NCI-H345 (cell line): ENCODE results near the gene TBC1D12.

Experiments
- DNase-seq: peaks from one replicate; lab custom pipeline; 2025; lab: John Stamatoyannopoulos, UW

The TBC1D12 gene

GRCh38 chr10:94407668-94408067, 5.3 kb downstream of the TBC1D12 start:
- no peak for DNase-seq

DNA sequence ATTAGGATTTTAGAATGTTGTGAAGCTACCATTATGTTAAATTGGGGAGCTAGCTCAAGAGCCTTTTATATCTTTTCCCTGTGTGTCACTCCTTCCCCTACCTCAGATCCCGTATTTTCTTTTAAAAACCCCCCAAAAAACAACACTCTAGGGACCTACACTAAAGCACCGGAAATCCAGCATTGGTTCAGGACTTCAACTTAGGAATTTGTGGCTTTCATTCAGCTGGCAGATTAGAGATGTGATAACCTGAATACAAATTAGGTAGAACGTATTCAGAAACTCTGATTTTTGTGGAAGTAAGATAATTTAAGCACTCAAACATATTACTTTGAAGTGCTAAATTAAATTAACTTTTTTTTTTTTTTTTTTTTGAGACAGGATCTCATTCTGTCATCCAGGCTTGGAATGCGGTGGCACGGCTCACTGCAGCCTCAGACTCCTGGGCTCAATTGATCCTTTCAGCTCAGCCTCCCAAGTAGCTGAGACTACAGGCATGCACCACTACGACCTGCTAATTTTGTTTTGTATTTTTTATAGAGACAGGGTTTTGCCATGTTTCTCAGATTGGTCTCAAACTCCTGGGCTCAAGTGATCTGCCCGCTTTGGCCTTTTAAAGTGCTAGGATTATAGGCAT, 6.8 kb downstream of the TBC1D12 start:
- DNase-seq = no peak

GRCh38 chr10:94411304-94411703, 9.0 kb downstream of the TBC1D12 start:
- no peak for DNase-seq

DNA sequence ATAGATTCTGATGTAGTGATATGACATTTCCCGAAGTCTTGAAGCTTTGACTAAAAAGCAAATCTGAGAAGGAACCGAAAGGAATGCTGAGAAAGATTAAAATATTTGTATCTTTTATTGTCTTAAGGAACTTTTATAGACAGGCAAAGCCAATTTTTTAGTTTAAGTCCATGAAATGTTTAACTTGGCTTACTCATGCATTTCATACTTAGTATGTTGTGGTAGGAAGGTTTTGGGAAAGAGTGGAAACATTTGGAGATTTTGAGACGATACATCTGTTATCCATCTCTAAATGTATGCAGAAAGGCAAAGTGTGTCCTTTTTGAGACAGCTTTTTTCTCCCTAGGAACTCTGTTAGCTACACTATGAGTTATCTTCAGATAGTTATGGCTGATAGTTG, 10.1 kb downstream of the TBC1D12 start:
- no peak for DNase-seq

DNA sequence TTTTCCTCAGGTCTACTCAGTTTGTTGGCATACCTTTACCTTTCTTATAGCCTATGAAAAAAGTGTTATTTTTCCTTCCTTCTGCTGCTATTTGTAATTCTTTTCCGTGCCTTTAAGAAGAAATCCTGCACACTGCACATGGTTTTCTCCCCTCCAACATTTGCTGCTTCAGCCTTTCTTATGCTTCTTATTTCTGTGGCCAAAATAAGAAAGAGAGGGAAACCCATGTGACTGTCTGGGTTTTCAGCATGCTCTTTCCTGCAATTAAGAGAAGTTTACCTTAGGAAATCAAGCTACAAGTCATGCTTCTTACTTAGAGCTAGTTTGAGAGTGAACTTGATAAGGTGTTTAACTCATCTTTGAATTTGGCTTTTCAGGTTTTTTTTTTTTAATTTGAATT, 11.0 kb downstream of the TBC1D12 start:
- DNase-seq = no peak

- no peak for DNase-seq
Measured at GRCh38 chr10:94416896-94417295, 14.6 kb downstream of the TBC1D12 start.

GRCh38 chr10:94417321-94417720, 15.0 kb downstream of the TBC1D12 start:
- DNase-seq = no peak

DNA sequence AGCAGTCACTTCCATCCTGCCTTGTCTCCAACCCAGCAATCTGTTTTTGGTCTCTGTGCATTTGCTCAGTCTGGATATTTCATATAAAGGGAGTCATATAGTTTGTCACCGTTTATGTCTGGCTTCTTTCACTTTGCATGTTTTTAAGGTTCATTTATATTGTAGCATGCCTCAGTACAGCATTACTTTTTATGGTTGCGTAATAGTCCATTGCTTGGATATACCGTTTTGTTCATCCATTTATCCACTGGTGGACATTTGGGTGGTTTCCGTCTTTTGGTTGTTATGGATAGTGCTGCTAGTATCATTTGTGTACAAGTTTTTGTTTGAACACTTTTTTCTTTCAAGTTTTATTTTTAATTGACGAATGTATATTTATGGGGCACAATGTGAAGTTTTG, 18.2 kb downstream of the TBC1D12 start:
- DNase-seq = no peak

DNA sequence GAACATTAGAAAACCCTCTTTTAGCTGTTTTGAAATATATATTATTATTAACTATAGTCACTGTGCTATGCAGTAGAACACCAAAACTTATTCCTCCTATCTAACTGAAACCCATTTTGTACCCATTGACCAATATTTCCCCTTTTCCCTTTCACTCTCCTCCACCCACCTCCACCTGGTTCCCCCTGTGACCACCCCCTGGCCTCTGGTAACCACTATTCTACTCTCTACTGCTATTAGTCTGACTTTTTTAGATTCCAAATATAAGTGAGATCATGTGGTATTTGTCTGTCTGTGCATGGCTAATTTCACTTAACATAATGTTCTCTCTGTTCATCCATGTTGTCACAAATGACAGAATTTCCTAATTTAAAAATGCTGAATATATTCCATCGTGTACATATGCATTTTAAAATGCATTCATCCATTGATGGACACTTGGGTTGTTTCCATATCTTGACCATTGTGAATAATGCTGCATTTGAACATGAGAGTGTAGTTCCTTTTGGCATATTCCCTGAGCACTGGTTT, 18.7 kb downstream of the TBC1D12 start:
- no peak for DNase-seq

GRCh38 chr10:94423627-94424026, 21.3 kb downstream of the TBC1D12 start:
- no peak for DNase-seq

GRCh38 chr10:94424714-94425337, 22.5 kb downstream of the TBC1D12 start:
- DNase-seq = no peak

DNA sequence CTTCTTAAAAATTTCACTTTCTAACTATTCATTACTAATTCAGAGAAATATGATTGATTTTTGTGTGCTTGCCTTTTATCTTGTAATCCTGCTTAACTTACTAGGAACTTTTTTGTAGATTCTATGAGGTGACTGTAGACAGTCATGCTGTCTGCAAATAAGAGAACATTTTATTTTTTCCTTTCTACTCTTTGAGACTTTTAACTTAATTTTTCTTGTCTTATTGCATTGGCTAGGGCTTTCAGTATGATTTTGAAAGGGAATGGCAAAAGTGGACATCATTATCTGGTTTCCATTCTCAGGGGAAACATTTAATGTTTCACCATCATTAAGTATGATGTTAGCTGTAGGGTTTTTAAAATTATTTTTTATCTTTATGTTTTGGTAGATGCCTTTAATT, 23.6 kb downstream of the TBC1D12 start:
- no peak for DNase-seq

GRCh38 chr10:94427166-94427565, 24.8 kb downstream of the TBC1D12 start:
- DNase-seq = no peak

GRCh38 chr10:94428766-94429707, 26.7 kb downstream of the TBC1D12 start:
- DNase-seq = no peak

DNA sequence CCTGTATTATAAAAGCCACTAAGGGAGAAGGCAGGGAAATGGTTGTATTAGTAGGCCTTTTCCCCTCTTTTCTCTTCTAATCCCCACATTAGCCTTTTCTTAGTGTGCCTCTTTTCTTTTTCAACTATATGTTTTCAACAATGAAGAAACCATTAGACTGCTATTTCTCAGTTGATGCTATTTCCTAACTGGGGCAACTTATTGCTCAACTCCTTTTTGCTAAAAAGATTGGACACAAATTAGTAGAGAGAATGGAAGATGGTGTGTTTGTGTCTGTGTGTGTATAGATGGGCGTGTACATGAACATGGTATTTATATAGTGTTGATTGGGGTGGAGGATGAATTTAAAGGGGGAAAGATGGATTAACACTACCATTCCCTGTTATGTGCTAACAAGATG, 28.4 kb downstream of the TBC1D12 start:
- DNase-seq = no peak

- no peak for DNase-seq
Measured at GRCh38 chr10:94432443-94432842, 30.1 kb downstream of the TBC1D12 start.

DNA sequence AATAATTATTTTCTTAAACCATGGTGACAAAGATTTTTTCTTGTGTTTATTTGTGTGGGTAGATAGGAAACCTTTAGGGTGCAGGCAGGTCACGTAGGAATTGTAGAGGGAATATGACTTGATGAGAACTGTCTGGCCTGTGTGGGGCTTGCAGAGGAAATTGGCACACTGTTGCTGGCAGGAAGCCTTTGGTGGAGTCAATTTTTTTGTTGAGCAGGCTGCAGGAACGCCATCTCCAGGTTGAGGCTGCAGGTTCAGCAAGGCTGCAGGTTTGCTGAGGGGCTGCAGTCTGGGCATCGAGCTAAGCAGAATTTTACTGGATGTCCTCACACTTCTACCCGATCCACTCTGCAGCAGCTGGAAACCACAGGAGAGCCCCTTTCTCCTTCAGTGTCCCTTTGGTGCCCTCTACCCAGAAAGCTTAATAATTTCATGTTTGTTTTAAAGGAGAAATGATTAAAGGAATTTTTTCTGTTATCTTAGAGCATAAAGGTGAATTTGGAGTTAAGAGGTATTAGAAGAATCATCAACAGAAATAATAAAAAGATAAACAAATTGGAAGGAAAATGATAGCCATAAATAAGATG, 37.0 kb downstream of the TBC1D12 start:
- no peak for DNase-seq

DNA sequence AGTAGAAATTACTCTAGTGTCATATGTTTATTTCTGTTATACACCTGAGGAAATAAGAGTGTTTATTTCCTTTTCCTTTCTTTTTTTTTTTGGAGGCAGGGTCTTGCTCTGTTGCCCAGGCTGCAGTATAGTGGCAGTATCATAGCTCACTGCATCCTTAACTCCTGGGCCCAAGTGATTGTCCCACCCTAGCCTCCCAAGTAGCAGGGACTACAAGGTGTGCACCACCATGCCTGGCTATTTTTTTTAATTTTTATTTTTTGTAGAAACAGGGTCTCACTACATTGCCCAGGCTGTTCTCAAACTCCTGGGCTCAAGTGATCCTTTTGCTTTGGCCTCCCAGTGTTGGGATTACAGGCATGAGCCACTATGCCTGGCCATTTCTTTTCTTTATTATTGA, 37.8 kb downstream of the TBC1D12 start:
- DNase-seq = no peak

GRCh38 chr10:94443047-94443446, 40.7 kb downstream of the TBC1D12 start:
- no peak for DNase-seq

DNA sequence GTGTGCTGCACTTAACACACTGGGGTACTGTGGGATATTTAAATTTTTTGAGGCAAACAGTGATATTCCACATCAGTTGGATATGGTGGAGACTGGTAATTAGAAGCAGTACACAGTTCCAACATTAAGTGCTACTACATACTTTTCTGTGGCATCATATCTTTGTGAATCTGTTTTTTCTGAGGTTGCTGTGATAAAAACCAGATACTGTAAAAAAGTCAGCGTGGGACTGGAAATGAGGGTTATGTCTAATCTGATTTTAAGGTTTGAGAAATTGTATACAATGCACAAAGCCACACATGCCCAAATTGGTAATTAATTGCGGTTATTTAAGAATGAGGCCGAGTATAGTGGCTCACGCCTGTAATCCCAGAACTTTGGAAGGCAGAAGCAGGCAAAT, 41.2 kb downstream of the TBC1D12 start:
- DNase-seq = no peak

DNA sequence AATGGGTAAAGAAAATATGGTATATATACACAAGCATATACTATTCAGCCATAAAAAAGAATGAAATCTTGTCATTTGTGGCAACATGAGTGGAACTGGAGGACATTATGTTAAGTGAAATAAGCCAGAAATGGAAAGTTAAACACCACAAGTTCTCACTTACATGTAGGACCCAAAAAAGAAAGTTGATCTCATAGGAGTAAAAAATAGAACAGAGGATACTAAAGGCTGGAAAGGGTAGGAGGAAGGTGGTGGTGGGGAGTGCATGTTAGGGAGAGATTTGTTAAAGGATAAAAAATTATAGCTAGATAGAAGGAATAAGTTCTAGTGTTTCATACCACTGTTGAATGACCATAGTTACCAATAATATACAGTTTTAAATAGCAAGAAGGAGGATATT, 48.4 kb downstream of the TBC1D12 start:
- no peak for DNase-seq

DNA sequence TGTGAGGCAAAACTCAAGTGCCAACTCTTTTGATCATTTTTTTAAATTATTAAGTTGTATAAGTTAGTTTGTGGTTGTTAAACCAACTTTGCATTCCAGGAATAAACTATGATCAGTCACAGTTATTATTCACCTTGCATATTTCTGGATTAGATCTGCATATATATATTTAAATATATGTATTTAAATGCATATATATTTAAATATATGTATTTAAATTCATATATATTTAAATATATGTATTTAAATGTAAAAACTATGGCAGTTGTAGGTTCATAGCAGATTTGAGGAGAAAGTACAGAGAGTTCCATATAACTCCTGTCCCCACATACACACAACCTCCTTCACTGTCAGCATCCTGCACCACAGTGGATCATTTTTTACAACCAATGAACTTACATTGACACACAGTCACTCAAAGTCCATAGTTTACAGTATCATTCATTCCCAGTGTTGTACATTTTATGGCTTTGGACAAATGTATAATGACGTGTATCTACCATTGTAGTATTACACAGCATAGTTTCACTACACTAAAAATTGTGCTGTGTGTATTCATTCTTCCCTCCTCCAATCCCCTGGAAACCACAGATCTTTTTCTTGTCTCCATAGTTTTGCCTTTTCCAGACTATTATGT, 49.7 kb downstream of the TBC1D12 start:
- no peak for DNase-seq
